WTC11 (cell line): ENCODE data around the gene MORN1. TPM values are rescaled to one million over a fixed set of nuclear protein-coding genes. Genes with fewer than 3 reads are reported as not detected.
A peak's percentile ranks its signal among the peaks of the same experiment; 100 is the strongest.

ENCODE experiments used
- ATAC-seq: fragments of 200-7000 bp; cut with Tn5 transposase; 2 replicates; pipeline ENCODE4 v1.10.0; 2021; ENCODE audit warnings: mild to moderate bottlenecking, moderate library complexity
- CTCF ChIA-PET: fragments of 300-600 bp; sonication (Branson Sonifier 250); formaldehyde crosslinking; loops from one replicate; lab custom pipeline; 2021; ENCODE audit warnings: antibody characterized with exemption; lab: Charles Lee
- POLR2A ChIA-PET: fragments of 350-600 bp; sonication (Branson Sonifier 250); formaldehyde crosslinking; loops from one replicate; lab custom pipeline; 2021; ENCODE audit warnings: antibody characterized with exemption; lab: Charles Lee
- DNase-seq: peaks from one replicate; pipeline ENCODE4 v3.0.0; 2021; ENCODE audit warnings: low spot score
- H3K27ac Mint-ChIP-seq: 2 replicates; pipeline ENCODE4 v1.8.0; 2021; ENCODE audit warnings: mixed read lengths
- H3K27me3 Mint-ChIP-seq: 2 replicates; pipeline ENCODE4 v1.8.0; 2021; ENCODE audit warnings: low read depth, mild to moderate bottlenecking, moderate library complexity, mixed read lengths
- H3K36me3 Mint-ChIP-seq: 2 replicates; pipeline ENCODE4 v1.8.0; 2021; ENCODE audit warnings: mixed read lengths
- H3K4me1 Mint-ChIP-seq: 2 replicates; pipeline ENCODE4 v1.8.0; 2022; ENCODE audit warnings: mixed read lengths
- H3K4me3 Mint-ChIP-seq: 2 replicates; pipeline ENCODE4 v1.8.0; 2021; ENCODE audit warnings: mild to moderate bottlenecking, moderate library complexity, mixed read lengths
- H3K9me3 Mint-ChIP-seq: 2 replicates; pipeline ENCODE4 v1.8.0; 2021; ENCODE audit warnings: mixed read lengths
- AR ChIP-seq: fragments of 250-450 bp; sonication (Bioruptor Pico); IDR thresholded peaks from 2 replicates; pipeline ENCODE4 v1.9.0; 2021; ENCODE audit warnings: mild to moderate bottlenecking
- CTCF ChIP-seq: fragments of 200-600 bp; IDR thresholded peaks from 2 replicates; pipeline ENCODE4 v1.8.0; 2022; ENCODE audit warnings: antibody characterized with exemption
- E2F1 ChIP-seq: sonication (generic); formaldehyde crosslinking; IDR thresholded peaks from 2 replicates; pipeline ENCODE4 v1.8.0; 2022; ENCODE audit warnings: mild to moderate bottlenecking, missing genetic modification reagents
- ERG ChIP-seq: fragments of 250-450 bp; sonication (Bioruptor Pico); IDR thresholded peaks from 2 replicates; pipeline ENCODE4 v1.8.0; 2021; ENCODE audit warnings: mild to moderate bottlenecking
- HMGA2 ChIP-seq: fragments of 250-450 bp; sonication (Bioruptor Pico); IDR thresholded peaks from 2 replicates; pipeline ENCODE4 v1.4.0; 2021; ENCODE audit warnings: mild to moderate bottlenecking, moderate library complexity
- KAT7 ChIP-seq: sonication (generic); formaldehyde crosslinking; IDR thresholded peaks from 2 replicates; pipeline ENCODE4 v1.8.1; 2023; ENCODE audit warnings: missing genetic modification reagents, mild to moderate bottlenecking, borderline replicate concordance
- MLX ChIP-seq: sonication (generic); formaldehyde crosslinking; IDR thresholded peaks from 2 replicates; pipeline ENCODE4 v1.8.1; 2023; ENCODE audit warnings: mild to moderate bottlenecking, missing genetic modification reagents, moderate library complexity
- MXD4 ChIP-seq: fragments of 250-450 bp; sonication (Bioruptor Pico); IDR thresholded peaks from 2 replicates; pipeline ENCODE4 v1.8.0; 2021; ENCODE audit warnings: mild to moderate bottlenecking, moderate library complexity, borderline replicate concordance
- NFE2L1 ChIP-seq: sonication (generic); formaldehyde crosslinking; IDR thresholded peaks from 2 replicates; pipeline ENCODE4 v1.8.1; 2023; ENCODE audit warnings: missing genetic modification reagents
- NFYB ChIP-seq: sonication (generic); formaldehyde crosslinking; conservative IDR thresholded peaks from 2 replicates; pipeline ENCODE4 v1.8.0; 2022; ENCODE audit warnings: low read depth, missing genetic modification reagents
- OVOL2 ChIP-seq: fragments of 250-450 bp; sonication (Bioruptor Pico); IDR thresholded peaks from 2 replicates; pipeline ENCODE4 v1.9.0; 2021; ENCODE audit warnings: mild to moderate bottlenecking, borderline replicate concordance
- PREB ChIP-seq: sonication (generic); formaldehyde crosslinking; IDR thresholded peaks from 2 replicates; pipeline ENCODE4 v1.8.1; 2022; ENCODE audit warnings: mild to moderate bottlenecking, missing genetic modification reagents, moderate library complexity, borderline replicate concordance
- PRRX2 ChIP-seq: fragments of 250-450 bp; sonication (Bioruptor Pico); IDR thresholded peaks from 2 replicates; pipeline ENCODE4 v1.8.0; 2021; ENCODE audit warnings: mild to moderate bottlenecking
- SMAD4 ChIP-seq: sonication (generic); formaldehyde crosslinking; IDR thresholded peaks from 2 replicates; pipeline ENCODE4 v1.8.0; 2022; ENCODE audit warnings: mild to moderate bottlenecking, missing genetic modification reagents
- SP1 ChIP-seq: sonication (generic); formaldehyde crosslinking; conservative IDR thresholded peaks from 2 replicates; pipeline ENCODE4 v1.8.1; 2022; ENCODE audit warnings: missing genetic modification reagents
- STAT6 ChIP-seq: sonication (generic); formaldehyde crosslinking; conservative IDR thresholded peaks from 2 replicates; pipeline ENCODE4 v1.8.1; 2023; ENCODE audit warnings: mild to moderate bottlenecking, low read depth, missing genetic modification reagents, moderate library complexity
- TCF7 ChIP-seq: sonication (generic); formaldehyde crosslinking; IDR thresholded peaks from 2 replicates; pipeline ENCODE4 v1.8.0; 2022; ENCODE audit warnings: mild to moderate bottlenecking, low read depth, missing genetic modification reagents, moderate library complexity
- ZNF263 ChIP-seq: sonication (generic); formaldehyde crosslinking; IDR thresholded peaks from 2 replicates; pipeline ENCODE4 v1.8.1; 2022; ENCODE audit warnings: low read depth, mild to moderate bottlenecking, moderate library complexity, missing genetic modification reagents
- ZNF317 ChIP-seq: sonication (generic); formaldehyde crosslinking; IDR thresholded peaks from 2 replicates; pipeline ENCODE4 v1.8.1; 2023; ENCODE audit warnings: low read depth, mild to moderate bottlenecking, moderate library complexity, missing genetic modification reagents, borderline replicate concordance
- ZNF423 ChIP-seq: fragments of 250-450 bp; sonication (Bioruptor Pico); IDR thresholded peaks from 2 replicates; pipeline ENCODE4 v2.1.2; 2022; ENCODE audit warnings: mild to moderate bottlenecking, moderate library complexity
- ZNF671 ChIP-seq: fragments of 250-450 bp; sonication (Bioruptor Pico); IDR thresholded peaks from 2 replicates; pipeline ENCODE4 v1.8.0; 2021; ENCODE audit warnings: mild to moderate bottlenecking
- total RNA-seq: library from RNA; stranded (reverse); gene quantifications from 3 replicates; pipeline ENCODE4 v1.2.3, GENCODE V29; 2021

MORN1 gene
- total RNA-seq, 1 experiment from 2014 or later: 14.5 TPM

- no peaks in the 10 kb centered on the region for H3K9me3 Mint-ChIP-seq
- POLR2A ChIA-PET: no interaction called here
- TF ChIP-seq MXD4 (CRISPR knock-in tag) (no peak), PRRX2 (CRISPR knock-in tag) (no peak), TCF7 (0 out of 2 replicates have a peak, but pooled peaks have one; percentile 68)
- no peak for ATAC-seq
- H3K36me3 Mint-ChIP-seq: no peaks in the 10 kb centered on the region
- H3K27me3 Mint-ChIP-seq: no peaks in the 10 kb centered on the region
- no peak overlapping the region; the same call in 1 of the 2 replicates for H3K27ac Mint-ChIP-seq
- no peak overlapping the region for H3K4me3 Mint-ChIP-seq
- no peak for DNase-seq
- CTCF ChIA-PET: interaction anchor here (1.1 to 1.3 kb wide), 2 partner anchors 33 to 153 kb away, joined by 6 to 8 read pairs; partner anchors contain the start of gene FAAP20
- no peaks in the 10 kb centered on the region for H3K4me1 Mint-ChIP-seq
Measured at GRCh38 chr1:2348346-2349325, 42.7 kb downstream of the MORN1 start.

- Mint-ChIP-seq H3K27ac (no peak overlapping the region), H3K36me3 (no peaks in the 10 kb centered on the region)
- POLR2A ChIA-PET: no interaction called here
Measured at GRCh38 chr1:2347896-2348295, 43.5 kb downstream of the MORN1 start.

More at GRCh38 chr1:2347896-2348295, 43.5 kb downstream of the MORN1 start:
- Mint-ChIP-seq H3K4me1 (no peaks in the 10 kb centered on the region), H3K4me3 (no peak overlapping the region), H3K9me3 (no peaks in the 10 kb centered on the region), H3K27me3 (no peaks in the 10 kb centered on the region)
- DNase-seq (no peak), ATAC-seq (no peak)
- CTCF ChIA-PET: interaction anchor here (1.1 to 1.3 kb wide), 2 partner anchors 34 to 153 kb away, joined by 6 to 8 read pairs; partner anchors contain the start of gene FAAP20
- TF ChIP-seq OVOL2 (CRISPR knock-in tag) (no peak), STAT6 (no peak), NFE2L1 (no peak), ZNF263 (CRISPR knock-in tag) (no peak), MLX (CRISPR knock-in tag) (no peak), CTCF (no peak), SP1 (CRISPR knock-in tag) (no peak), ZNF423 (CRISPR knock-in tag) (no peak), SMAD4 (no peak), ERG (CRISPR knock-in tag) (no peak), NFYB (no peak), E2F1 (no peak), AR (no peak), MXD4 (CRISPR knock-in tag) (no peak), KAT7 (CRISPR knock-in tag) (no peak), ZNF671 (no peak), PREB (CRISPR knock-in tag) (no peak), ZNF317 (CRISPR knock-in tag) (no peak), HMGA2 (no peak), PRRX2 (CRISPR knock-in tag) (no peak)
